K562 (cell line): ENCODE results near the gene CNNM2. TPM values are rescaled to one million over a fixed set of nuclear protein-coding genes. Genes with fewer than 3 reads are reported as not detected.
A peak's percentile ranks its signal among the peaks of the same experiment; 100 is the strongest.

Experiments used
- ATAC-seq: fragments of 200-7000 bp; cut with Tn5 transposase; 3 replicates; pipeline ENCODE4 v1.9.1; 2020; ENCODE audit warnings: moderate library complexity
- BruUV-seq: library from RNA; stranded (reverse); fragments of 400-500 nt; replicated peaks from 2 replicates; lab custom pipeline; 2021; lab: Mats Ljungman, UMichigan
- CTCF ChIA-PET: fragments of 300-600 bp; formaldehyde crosslinking; extraction: SDS; loops from one replicate; lab custom pipeline; 2021; ENCODE audit warnings: low intra/inter-chr PET ratio; lab: Yijun Ruan, JAX
- POLR2A ChIA-PET: fragments of 300-600, 350-650 bp; sonication (Branson Sonifier 250); formaldehyde crosslinking; extraction: SDS; loops from one replicate; lab custom pipeline; 2021; ENCODE audit warnings: antibody characterized with exemption, inconsistent platforms; lab: Yijun Ruan, JAX
- DNase-seq, 4 experiments: peaks; one replicate each; pipeline versions ENCODE4 v3.0.0 to v3.0.0-alpha.2; 2011 to 2018; ENCODE audit warnings: low spot score in 3 of 4, mixed read lengths in 3 of 4; ENCODE audit errors: extremely low read depth in 1 of 4
- FAIRE-seq: peaks from 2 replicates; lab custom pipeline; 2011; peaks lifted over from hg19 to GRCh38; lab: Jason Lieb, UNC
- H2AFZ ChIP-seq: 2 replicates; pipeline ENCODE4 v1.6.0; 2011; ENCODE audit warnings: low read depth, low read length, control low read depth, inconsistent platforms
- H3K27ac ChIP-seq: fragments of 200-600 bp; 3 replicates; pipeline ENCODE4 v1.8.0; 2011; ENCODE audit warnings: low read depth, mild to moderate bottlenecking, control low read depth, inconsistent platforms, low read length, moderate library complexity, mixed read lengths; ENCODE audit errors: extremely low read depth
- H3K27me3 ChIP-seq, 2 experiments: fragments of 300-600 bp in 1 of 2; 2 replicates in 1 of 2; 3 replicates in 1 of 2; pipeline versions ENCODE4 v1.6.0 to v1.8.0; 2011; ENCODE audit warnings: inconsistent platforms in 2 of 2, low read length in 2 of 2, mild to moderate bottlenecking in 1 of 2, mixed read lengths in 1 of 2, moderate library complexity in 1 of 2; ENCODE audit not compliant: control insufficient read depth in 2 of 2, insufficient read depth in 2 of 2
- H3K36me3 ChIP-seq: fragments of 300-600 bp; 3 replicates; pipeline ENCODE4 v1.8.0; 2011; ENCODE audit warnings: mild to moderate bottlenecking, low read length, inconsistent platforms; ENCODE audit not compliant: control insufficient read depth, insufficient read depth
- H3K4me1 ChIP-seq, 2 experiments: fragments of 200-600 bp in 1 of 2; replicated peaks in 1 of 2; 2 replicates in 1 of 2; 3 replicates in 1 of 2; pipeline versions ENCODE4 v1.5.1 to v1.8.0; 2011; ENCODE audit warnings: inconsistent platforms in 2 of 2, low read length in 2 of 2, mild to moderate bottlenecking in 1 of 2, mixed read lengths in 1 of 2, moderate library complexity in 1 of 2; ENCODE audit not compliant: control insufficient read depth in 2 of 2, insufficient read depth in 2 of 2
- H3K4me2 ChIP-seq: 2 replicates; pipeline ENCODE4 v1.6.1; 2011; ENCODE audit warnings: low read length, control low read depth, inconsistent platforms, mixed read lengths; ENCODE audit not compliant: insufficient read depth
- H3K4me3 ChIP-seq: fragments of 200-600 bp; sonication (generic), shearing (Covaris generic); 2 replicates; pipeline ENCODE4 v1.5.1; 2016; ENCODE audit warnings: control low read depth, inconsistent platforms
- H3K79me2 ChIP-seq: fragments of 200-600 bp; 3 replicates; pipeline ENCODE4 v1.8.0; 2011; ENCODE audit warnings: low read length, inconsistent platforms; ENCODE audit not compliant: control insufficient read depth, insufficient read depth
- H3K9ac ChIP-seq, 2 experiments: 2 replicates each; pipeline versions ENCODE4 v1.6.0 to v1.6.1; 2011; ENCODE audit warnings: low read depth in 2 of 2, low read length in 2 of 2, control low read depth in 1 of 2, inconsistent platforms in 1 of 2, mild to moderate bottlenecking in 1 of 2, mixed read lengths in 1 of 2; ENCODE audit not compliant: insufficient read depth in 1 of 2
- H3K9me1 ChIP-seq: one replicate; pipeline ENCODE4 v1.6.0; 2011; ENCODE audit warnings: inconsistent platforms, mild to moderate bottlenecking, low read length, moderate library complexity; ENCODE audit not compliant: control insufficient read depth, insufficient read depth
- H3K9me3 ChIP-seq: replicated peaks from 2 replicates; pipeline ENCODE4 v1.5.1; 2011; ENCODE audit warnings: low read depth, low read length, inconsistent platforms; ENCODE audit not compliant: control insufficient read depth, insufficient read depth
- H4K20me1 ChIP-seq: replicated peaks from 2 replicates; pipeline ENCODE4 v1.6.1; 2011; ENCODE audit warnings: low read length, inconsistent platforms, mixed read lengths; ENCODE audit not compliant: control insufficient read depth, insufficient read depth
- AFF1 ChIP-seq, 2 experiments: fragments of 450-650 bp; IDR thresholded peaks; 2 replicates each; pipeline ENCODE4 v1.6.1; 2018; ENCODE audit warnings: mild to moderate bottlenecking in 2 of 2, low read depth in 1 of 2; ENCODE audit not compliant: partially characterized antibody in 2 of 2
- ASH1L ChIP-seq: fragments of 450-650 bp; IDR thresholded peaks from 2 replicates; pipeline ENCODE4 v1.6.1; 2018; ENCODE audit warnings: borderline replicate concordance, mild to moderate bottlenecking, low read depth; ENCODE audit not compliant: partially characterized antibody
- CBFA2T2 ChIP-seq: fragments of 450-650 bp; conservative IDR thresholded peaks from 2 replicates; pipeline ENCODE4 v1.6.1; 2017; ENCODE audit warnings: mild to moderate bottlenecking
- ETS2 ChIP-seq: IDR thresholded peaks from 2 replicates; pipeline ENCODE4 v1.6.1; 2016; ENCODE audit warnings: borderline replicate concordance, missing genetic modification characterization, mild to moderate bottlenecking, moderate library complexity, missing compliant biosample characterization; ENCODE audit not compliant: poor library complexity, severe bottlenecking
- GABPB1 ChIP-seq: sonication (generic); formaldehyde crosslinking; IDR thresholded peaks from 2 replicates; pipeline ENCODE4 v1.8.0; 2022; ENCODE audit warnings: mild to moderate bottlenecking, missing genetic modification reagents
- KHSRP ChIP-seq: fragments of 450-650 bp; IDR thresholded peaks from 2 replicates; pipeline ENCODE4 v1.6.1; 2017
- NBN ChIP-seq: fragments of 450-650 bp; IDR thresholded peaks from 2 replicates; pipeline ENCODE4 v1.6.1; 2016; ENCODE audit warnings: low read depth, mild to moderate bottlenecking
- PTRF ChIP-seq: fragments of 450-650 bp; IDR thresholded peaks from 2 replicates; pipeline ENCODE4 v1.6.1; 2016; ENCODE audit warnings: mild to moderate bottlenecking, missing genetic modification characterization, missing compliant biosample characterization
- TFAP4 ChIP-seq: sonication (generic); formaldehyde crosslinking; IDR thresholded peaks from 2 replicates; pipeline ENCODE4 v1.8.0; 2022; ENCODE audit warnings: missing genetic modification reagents, mild to moderate bottlenecking, moderate library complexity, borderline replicate concordance
- ZC3H11A ChIP-seq: IDR thresholded peaks from 2 replicates; pipeline ENCODE4 v1.6.1; 2012; ENCODE audit warnings: low read depth, low read length, improper control_type of control experiment
- ZNF174 ChIP-seq: fragments of 250-450 bp; sonication (Bioruptor Pico); IDR thresholded peaks from 2 replicates; pipeline ENCODE4 v1.4.0; 2020; ENCODE audit warnings: mild to moderate bottlenecking
- ZNF436 ChIP-seq: fragments of 250-450, 450-650 bp; sonication (Bioruptor Pico); formaldehyde crosslinking; IDR thresholded peaks from 2 replicates; pipeline ENCODE4 v1.7.0; 2020; ENCODE audit warnings: mild to moderate bottlenecking
- WGBS: fragments of 100-300 bp; shearing (Covaris generic); methylation state at CpG from one replicate; pipeline ENCODE4 v1.1.6; 2016; ENCODE audit warnings: low coverage, mixed read lengths; ENCODE audit not compliant: insufficient coverage; ENCODE audit errors: missing lambda C conversion rate; 5-methylcytosine and 5-hydroxymethylcytosine counted together
- in situ Hi-C: fragments of 300-500 bp; cut with MboI; formaldehyde crosslinking; loops from 4 replicates; pipeline ENCODE4 v1.15.0; 2018; ENCODE audit warnings: inconsistent platforms, mixed read lengths
- intact Hi-C: fragments of 100-400 bp; cut with micrococcal nuclease; formaldehyde crosslinking; loops from 2 replicates; pipeline ENCODE4 v1.14.2; 2022
- polyA plus RNA-seq, 8 experiments: library from polyadenylated mRNA; depleted of rRNA in 4 of 8; stranded (reverse) in 5 of 8; unstranded in 3 of 8; fragments of >200 nt; fragmentation: Nextera tagmentation in 2 of 8; fragmentation: Illumina TruSeq in 1 of 8; extraction: Ambion mirVana in 2 of 8; extraction: Trizol in 1 of 8; gene quantifications; 2 replicates each; pipeline versions ENCODE4 v1.2.1 to v1.2.3, GENCODE V29; 2011 to 2014; ENCODE audit warnings: inconsistent platforms in 1 of 8, missing spikeins in 1 of 8
- total RNA-seq, 7 experiments: library from RNA; depleted of rRNA in 6 of 7; stranded (reverse); fragments of >200 nt in 6 of 7; fragmentation: Illumina TruSeq in 2 of 7; extraction: Trizol in 2 of 7; gene quantifications; 2 replicates each; pipeline versions ENCODE4 v1.2.1 to v1.2.3, GENCODE V29; 2011 to 2021; ENCODE audit warnings: low replicate concordance in 1 of 7
- TF ChIP-seq, protein P1 (sequence below): fragments of 450-650 bp; formaldehyde crosslinking; IDR thresholded peaks from 2 replicates; pipeline ENCODE4 v1.4.0; 2020; ENCODE audit warnings: mild to moderate bottlenecking, moderate library complexity

Gene CNNM2
- total and polyA plus RNA-seq, 9 of the 15 experiments (the other 6 are each of a cell fraction or from before 2014, with no cell fraction given) = 0.21 to 5.0 (median 1.3) TPM

DNA sequence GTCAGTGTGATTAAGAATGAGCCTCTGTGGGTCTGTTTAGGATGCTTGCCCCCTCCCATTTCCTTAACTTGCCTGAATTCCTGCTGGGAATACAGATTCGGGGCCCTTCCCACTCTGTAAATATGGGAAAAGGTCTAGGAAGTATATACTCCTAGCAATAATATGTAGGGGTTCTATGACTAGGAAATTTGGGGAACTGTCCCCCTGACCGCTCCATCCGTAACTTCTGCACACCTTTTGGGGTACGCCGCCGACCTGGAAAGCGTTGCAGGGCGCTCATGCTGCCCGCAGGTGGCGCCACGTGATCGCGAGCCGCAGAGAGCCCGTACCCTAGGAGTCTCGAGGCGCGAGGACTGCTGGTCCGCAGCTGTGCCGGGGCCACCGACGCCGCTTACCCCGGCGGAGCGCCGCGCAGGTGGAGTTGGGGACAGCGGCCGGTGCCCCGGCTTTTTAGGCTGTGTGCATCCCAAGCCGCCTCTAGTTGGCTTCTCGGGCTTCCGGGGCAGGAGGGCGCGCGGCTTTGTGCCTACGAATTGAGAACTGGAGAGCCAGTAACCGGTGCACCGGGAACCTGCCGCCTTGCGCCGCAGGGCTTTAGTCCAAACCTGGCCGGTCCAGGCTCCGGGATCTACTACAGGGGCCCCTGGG is 656 bp upstream of the CNNM2 start (continued):
- TF ChIP-seq ETS2 (tag) (no peak), ZNF174 (CRISPR knock-in tag) (no peak), ZC3H11A (no peak), TFAP4 (CRISPR knock-in tag) (peak; percentile 68; the same call in 1 of the 2 replicates)

DNA sequence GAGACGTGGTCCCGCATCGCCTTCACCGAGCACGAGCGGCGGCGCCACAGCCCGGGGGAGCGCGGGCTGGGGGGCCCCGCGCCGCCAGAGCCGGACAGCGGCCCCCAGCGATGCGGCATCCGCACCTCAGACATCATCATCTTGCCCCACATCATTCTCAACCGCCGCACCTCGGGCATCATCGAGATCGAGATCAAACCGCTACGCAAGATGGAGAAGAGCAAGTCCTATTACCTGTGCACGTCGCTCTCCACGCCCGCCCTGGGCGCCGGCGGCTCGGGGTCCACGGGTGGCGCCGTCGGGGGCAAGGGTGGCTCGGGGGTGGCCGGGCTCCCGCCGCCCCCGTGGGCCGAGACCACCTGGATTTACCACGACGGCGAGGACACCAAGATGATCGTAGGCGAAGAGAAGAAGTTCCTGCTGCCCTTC is 737 bp downstream of the CNNM2 start:
- no peaks in the 10 kb centered on the region for H3K9me1 ChIP-seq
- H3K4me3 ChIP-seq = peak overlapping the region; percentile 87
- ChIA-PET POLR2A (interaction anchor here (0.7 to 1.5 kb wide), 5 partner anchors 17 to 294 kb away, joined by 3 to 5 read pairs (median 4); no protein-coding TSS in a partner anchor), CTCF (interaction anchor here (3.7 kb wide), 1 partner anchor 150 kb away, joined by 61 read pairs; no protein-coding TSS in a partner anchor)
- peaks cover 1 to 26% of the 10 kb centered on the region in 2 experiments; a peak in 4 of 5 replicates for H3K4me1 ChIP-seq
- in situ Hi-C loops (loop anchor here (5.0 kb wide), 3 partner anchors 82 to 323 kb away; partner anchors contain the start of gene CYP17A1), intact Hi-C loops (loop anchor here (1.0 to 10.0 kb wide), 5 partner anchors 43 to 566 kb away; partner anchors contain the start of gene BORCS7)
- no peaks in the 10 kb centered on the region for H3K9me3 ChIP-seq
- H3K36me3 ChIP-seq = no peaks in the 10 kb centered on the region
- H4K20me1 ChIP-seq = no peaks in the 10 kb centered on the region
- peak overlapping the region; percentile 97 for H2AFZ ChIP-seq
- peak overlapping the region; percentile 71 to 98 for H3K9ac ChIP-seq
- 3% methylated on average over 19 of the region's 49 CpGs for WGBS
- H3K79me2 ChIP-seq = peaks cover 32% of the 10 kb centered on the region
- BruUV-seq = no TSS peak
- H3K4me2 ChIP-seq = peak overlapping the region; percentile 87
- no peak for FAIRE-seq
- peak overlapping the region; percentile 79; the same call in 2 of the 3 replicates for H3K27ac ChIP-seq
- no peaks in the 10 kb centered on the region for H3K27me3 ChIP-seq
- ATAC-seq = no peak
- peak; percentile 19 to 35 (median 30) for DNase-seq
- TF ChIP-seq AFF1 (IDR thresholded peaks at IDR 0.05; ENCODE audit: low read depth in 1 of 2, partially characterized antibody in 2 of 2) (no peak), ZNF436 (CRISPR knock-in tag) (no peak), KHSRP (no peak), PTRF (tag) (no peak), ASH1L (no peak), CBFA2T2 (no peak), GABPB1 (no peak), NBN (no peak)
- TF ChIP-seq, protein P1, sequence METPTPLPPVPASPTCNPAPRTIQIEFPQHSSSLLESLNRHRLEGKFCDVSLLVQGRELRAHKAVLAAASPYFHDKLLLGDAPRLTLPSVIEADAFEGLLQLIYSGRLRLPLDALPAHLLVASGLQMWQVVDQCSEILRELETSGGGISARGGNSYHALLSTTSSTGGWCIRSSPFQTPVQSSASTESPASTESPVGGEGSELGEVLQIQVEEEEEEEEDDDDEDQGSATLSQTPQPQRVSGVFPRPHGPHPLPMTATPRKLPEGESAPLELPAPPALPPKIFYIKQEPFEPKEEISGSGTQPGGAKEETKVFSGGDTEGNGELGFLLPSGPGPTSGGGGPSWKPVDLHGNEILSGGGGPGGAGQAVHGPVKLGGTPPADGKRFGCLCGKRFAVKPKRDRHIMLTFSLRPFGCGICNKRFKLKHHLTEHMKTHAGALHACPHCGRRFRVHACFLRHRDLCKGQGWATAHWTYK (CRISPR knock-in tag) = no peak
